Panc1 (cell line): ENCODE data around the gene F2. TPM values are rescaled to one million over a fixed set of nuclear protein-coding genes. Genes with fewer than 3 reads are reported as not detected.

ENCODE experiments used
- ATAC-seq: fragments of 200-7000 bp; cut with Tn5 transposase; 2 replicates; pipeline ENCODE4 v1.9.1; 2020; ENCODE audit warnings: mild to moderate bottlenecking, moderate library complexity
- BruUV-seq: library from RNA; stranded (reverse); fragments of 400-500 nt; replicated peaks from 2 replicates; lab custom pipeline; 2021; lab: Mats Ljungman, UMichigan
- CTCF ChIA-PET: fragments of 300-600 bp; sonication (Branson Sonifier 250); formaldehyde crosslinking; loops from one replicate; lab custom pipeline; 2022; ENCODE audit warnings: antibody characterized with exemption; lab: Charles Lee
- POLR2A ChIA-PET: fragments of 300-600 bp; sonication (Branson Sonifier 250); formaldehyde crosslinking; loops from one replicate; lab custom pipeline; 2022; ENCODE audit warnings: antibody characterized with exemption; lab: Charles Lee
- DNase-seq: peaks from one replicate; pipeline ENCODE4 v3.0.0-alpha.2; 2010; ENCODE audit warnings: low read depth, low spot score
- H3K27ac ChIP-seq: 2 replicates; pipeline ENCODE4 v1.5.1; 2011; ENCODE audit warnings: mild to moderate bottlenecking, low read length, inconsistent platforms
- H3K27me3 ChIP-seq: fragments of 200-500 bp; sonication (Bioruptor generic); 2 replicates; pipeline ENCODE4 v1.6.0; 2014; ENCODE audit warnings: low read length, inconsistent platforms; ENCODE audit not compliant: control insufficient read depth, insufficient read depth
- H3K36me3 ChIP-seq: fragments of 200-500 bp; sonication (Bioruptor generic); 2 replicates; pipeline ENCODE4 v1.5.1; 2014; ENCODE audit warnings: inconsistent platforms, mild to moderate bottlenecking, low read length, moderate library complexity; ENCODE audit not compliant: control insufficient read depth, insufficient read depth
- H3K4me1 ChIP-seq: 2 replicates; pipeline ENCODE4 v1.5.1; 2011; ENCODE audit warnings: inconsistent platforms, mild to moderate bottlenecking, low read length, moderate library complexity; ENCODE audit not compliant: control insufficient read depth, insufficient read depth
- H3K4me3 ChIP-seq, 2 experiments: 2 replicates each; pipeline ENCODE4 v1.5.1; 2011 to 2012; ENCODE audit warnings: low read depth in 2 of 2, low read length in 2 of 2, mild to moderate bottlenecking in 2 of 2, inconsistent platforms in 1 of 2, moderate library complexity in 1 of 2
- H3K9me3 ChIP-seq: fragments of 200-500 bp; sonication (Bioruptor generic); 2 replicates; pipeline ENCODE4 v1.5.1; 2014; ENCODE audit warnings: low read depth, mild to moderate bottlenecking, inconsistent platforms, low read length, moderate library complexity; ENCODE audit not compliant: control insufficient read depth, insufficient read depth
- CTCF ChIP-seq: fragments of 450-650 bp; IDR thresholded peaks from 2 replicates; pipeline ENCODE4 v1.5.1; 2017; ENCODE audit warnings: mild to moderate bottlenecking
- POLR2AphosphoS5 ChIP-seq: IDR thresholded peaks from 2 replicates; pipeline ENCODE4 v1.6.1; 2012; ENCODE audit warnings: mild to moderate bottlenecking, low read depth, low read length, moderate library complexity
- REST ChIP-seq, 2 experiments: IDR thresholded peaks; 2 replicates each; pipeline ENCODE4 v1.6.1; 2011 to 2012; ENCODE audit warnings: low read depth in 2 of 2, control low read depth in 1 of 2, low read length in 1 of 2, mild to moderate bottlenecking in 1 of 2, moderate library complexity in 1 of 2; ENCODE audit not compliant: insufficient read depth in 1 of 2
- SIN3A ChIP-seq: IDR thresholded peaks from 2 replicates; pipeline ENCODE4 v1.6.1; 2012; ENCODE audit warnings: low read depth, mild to moderate bottlenecking, low read length, moderate library complexity, borderline replicate concordance; ENCODE audit not compliant: insufficient read depth
- TCF7L2 ChIP-seq: IDR thresholded peaks from 2 replicates; pipeline ENCODE4 v1.6.1; 2011; ENCODE audit warnings: mild to moderate bottlenecking, low read depth, low read length, inconsistent platforms
- in situ Hi-C: cut with HindIII; loops from 2 replicates; pipeline ENCODE4 v1.10.0; 2016; ENCODE audit warnings: low sequenced_read_pairs, low pct_unique_long_range_greater_than_20kb
- intact Hi-C: fragments of 100-400 bp; cut with micrococcal nuclease; formaldehyde crosslinking; loops from one replicate; pipeline ENCODE4 v1.10.0; 2022; ENCODE audit not compliant: unreplicated experiment
- total RNA-seq: library from RNA; stranded (reverse); gene quantifications from one replicate; pipeline ENCODE4 v1.2.1, GENCODE V29; 2021; ENCODE audit not compliant: unreplicated experiment

F2 gene
- total RNA-seq, 1 experiment from 2014 or later, result 0.64 TPM

- ChIA-PET POLR2A (no interaction called here), CTCF (no interaction called here)
- no peak for ATAC-seq
Measured at GRCh38 chr11:46728659-46729040, 9.6 kb downstream of the F2 start.

GRCh38 chr11:46729110-46730027, 10.4 kb downstream of the F2 start:
- Histone ChIP-seq H3K9me3 (no peaks in the 10 kb centered on the region), H3K4me3 (no peak overlapping the region), H3K36me3 (no peaks in the 10 kb centered on the region), H3K4me1 (no peaks in the 10 kb centered on the region; the same call in 1 of the 2 replicates), H3K27ac (no peak overlapping the region), H3K27me3 (no peaks in the 10 kb centered on the region)
- ATAC-seq (peak; percentile 58; the same call in 1 of the 2 replicates), DNase-seq (no peak)
- in situ Hi-C loops (no loop called here), intact Hi-C loops (no loop called here)
- POLR2A ChIA-PET, result no interaction called here
- no TSS peak for BruUV-seq
- CTCF ChIA-PET, result no interaction called here
- TF ChIP-seq TCF7L2 (no peak), REST (IDR thresholded peaks at IDR 0.05; ENCODE audit: insufficient read depth in 1 of 2, low read depth in 2 of 2, low read length in 1 of 2) (no peak), SIN3A (no peak), CTCF (no peak)

More at GRCh38 chr11:46728659-46729040, 9.6 kb downstream of the F2 start:
- TF ChIP-seq POLR2AphosphoS5 (no peak), REST (IDR thresholded peaks at IDR 0.05; ENCODE audit: insufficient read depth in 1 of 2, low read depth in 2 of 2, low read length in 1 of 2) (no peak), CTCF (no peak), TCF7L2 (no peak), SIN3A (no peak)
- no peaks in the 10 kb centered on the region for H3K27me3 ChIP-seq
- no peaks in the 10 kb centered on the region; the same call in 1 of the 2 replicates for H3K4me1 ChIP-seq
- no peak for DNase-seq
- H3K4me3 ChIP-seq, result no peak overlapping the region
- no peaks in the 10 kb centered on the region for H3K36me3 ChIP-seq
- BruUV-seq, result no TSS peak
- in situ Hi-C loops (no loop called here), intact Hi-C loops (no loop called here)
- H3K9me3 ChIP-seq, result no peaks in the 10 kb centered on the region
- no peak overlapping the region for H3K27ac ChIP-seq
